ENCODE data around the gene NMT1.

- no peak for TF ChIP-seq ZNF274 (IDR thresholded peaks at IDR 0.05; ENCODE audit: low read depth, low read length)
- TF ChIP-seq YY1 (IDR thresholded peaks at IDR 0.05; ENCODE audit: insufficient read depth, insufficient read length), result no peak
- no peak for TF ChIP-seq SUZ12 (IDR thresholded peaks at IDR 0.05; ENCODE audit: extremely low read depth, insufficient read depth, insufficient read length)
Measured at GRCh38 chr17:45052052-45052772, 8.9 kb upstream of the NMT1 start.

Data from NT2/D1 (cell line).